GM06990 (cell line): ENCODE measurements around the gene SOWAHA.

Experiments used
- DNase-seq: peaks from one replicate; pipeline ENCODE4 v3.0.0-alpha.2; 2011; ENCODE audit not compliant: insufficient read length; ENCODE audit errors: extremely low read depth
- H3K27me3 ChIP-seq: replicated peaks from 2 replicates; pipeline ENCODE4 v1.6.0; 2011; ENCODE audit warnings: low read length; ENCODE audit not compliant: control insufficient read depth, insufficient read depth
- H3K36me3 ChIP-seq: 2 replicates; pipeline ENCODE4 v1.5.1; 2011; ENCODE audit warnings: low read length; ENCODE audit not compliant: control insufficient read depth, insufficient read depth
- H3K4me3 ChIP-seq: replicated peaks from 2 replicates; pipeline ENCODE4 v1.5.1; 2011; ENCODE audit warnings: low read depth, mild to moderate bottlenecking, control low read depth, low read length
- TF ChIP-seq, protein P1 (sequence below): IDR thresholded peaks from 2 replicates; pipeline ENCODE4 v1.5.1; 2011; ENCODE audit warnings: low read length, control low read depth, mild to moderate bottlenecking, inconsistent platforms; ENCODE audit not compliant: insufficient read depth, poor library complexity, severe bottlenecking

SOWAHA gene

GRCh38 chr5:132822650-132823480 is 9.8 kb downstream of the SOWAHA start:
- DNase-seq, result peak; percentile 48
- Histone ChIP-seq H3K4me3 (peak overlapping the region; percentile 15; the same call in 1 of the 2 replicates), H3K36me3 (no peaks in the 10 kb centered on the region), H3K27me3 (no peaks in the 10 kb centered on the region; the same call in 1 of the 2 replicates)
- TF ChIP-seq, protein P1, sequence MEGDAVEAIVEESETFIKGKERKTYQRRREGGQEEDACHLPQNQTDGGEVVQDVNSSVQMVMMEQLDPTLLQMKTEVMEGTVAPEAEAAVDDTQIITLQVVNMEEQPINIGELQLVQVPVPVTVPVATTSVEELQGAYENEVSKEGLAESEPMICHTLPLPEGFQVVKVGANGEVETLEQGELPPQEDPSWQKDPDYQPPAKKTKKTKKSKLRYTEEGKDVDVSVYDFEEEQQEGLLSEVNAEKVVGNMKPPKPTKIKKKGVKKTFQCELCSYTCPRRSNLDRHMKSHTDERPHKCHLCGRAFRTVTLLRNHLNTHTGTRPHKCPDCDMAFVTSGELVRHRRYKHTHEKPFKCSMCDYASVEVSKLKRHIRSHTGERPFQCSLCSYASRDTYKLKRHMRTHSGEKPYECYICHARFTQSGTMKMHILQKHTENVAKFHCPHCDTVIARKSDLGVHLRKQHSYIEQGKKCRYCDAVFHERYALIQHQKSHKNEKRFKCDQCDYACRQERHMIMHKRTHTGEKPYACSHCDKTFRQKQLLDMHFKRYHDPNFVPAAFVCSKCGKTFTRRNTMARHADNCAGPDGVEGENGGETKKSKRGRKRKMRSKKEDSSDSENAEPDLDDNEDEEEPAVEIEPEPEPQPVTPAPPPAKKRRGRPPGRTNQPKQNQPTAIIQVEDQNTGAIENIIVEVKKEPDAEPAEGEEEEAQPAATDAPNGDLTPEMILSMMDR, result no peak

GRCh38 chr5:132823481-132824050 is 10.5 kb downstream of the SOWAHA start:
- Histone ChIP-seq H3K4me3 (no peak overlapping the region), H3K36me3 (no peaks in the 10 kb centered on the region), H3K27me3 (no peaks in the 10 kb centered on the region; the same call in 1 of the 2 replicates)
- no peak for DNase-seq
- TF ChIP-seq, protein P1, result no peak

- H3K36me3 ChIP-seq, result no peaks in the 10 kb centered on the region
- no peak for DNase-seq
- TF ChIP-seq, protein P1, result no peak
- H3K27me3 ChIP-seq, result no peaks in the 10 kb centered on the region; the same call in 1 of the 2 replicates
- H3K4me3 ChIP-seq, result no peak overlapping the region
Observed at GRCh38 chr5:132824426-132824825, 11.3 kb downstream of the SOWAHA start.

- H3K4me3 ChIP-seq, result no peak overlapping the region
- no peaks in the 10 kb centered on the region for H3K36me3 ChIP-seq
- no peaks in the 10 kb centered on the region; the same call in 1 of the 2 replicates for H3K27me3 ChIP-seq
- TF ChIP-seq, protein P1, result no peak
- peak; percentile 47 for DNase-seq
Observed at GRCh38 chr5:132825033-132825833, 12.1 kb downstream of the SOWAHA start.

DNA sequence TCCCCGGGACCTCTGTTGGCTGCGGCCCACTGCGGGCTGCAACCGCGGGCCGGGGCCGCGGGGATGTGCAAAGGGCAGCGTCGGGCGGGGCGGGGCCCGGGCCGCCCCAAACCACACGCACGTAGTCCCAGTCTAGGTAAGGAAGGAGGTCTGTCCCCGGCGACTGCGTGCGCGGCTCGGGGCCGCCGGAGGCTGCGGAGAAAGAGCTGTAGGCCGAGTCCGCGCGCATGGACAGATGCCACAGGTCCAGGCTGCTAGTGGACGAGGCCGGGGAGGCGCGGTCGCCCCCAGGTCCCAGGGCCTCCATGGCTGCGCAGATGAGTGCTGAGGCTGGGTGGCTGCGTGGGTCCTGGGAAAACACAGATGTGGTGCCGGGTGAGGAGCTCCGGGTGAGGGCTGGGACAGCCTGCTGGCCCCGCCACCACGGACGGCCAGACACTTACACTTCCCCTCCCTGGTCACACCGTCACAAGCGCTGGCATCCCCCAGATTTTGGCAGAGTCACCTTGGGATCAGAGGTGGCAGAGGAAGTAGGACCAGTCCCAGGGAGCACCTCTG is 12.8 kb downstream of the SOWAHA start:
- Histone ChIP-seq H3K36me3 (no peaks in the 10 kb centered on the region), H3K27me3 (no peaks in the 10 kb centered on the region; the same call in 1 of the 2 replicates), H3K4me3 (no peak overlapping the region)
- DNase-seq, result no peak
- TF ChIP-seq, protein P1, result no peak
